ENCODE results near the gene PDE1A. TPM values are rescaled to one million over a fixed set of nuclear protein-coding genes. Genes with fewer than 3 reads are reported as not detected.

The PDE1A gene
- total RNA-seq, 6 experiments from 2014 or later, result 0.58 to 2.2 (median 1.4) TPM

DNA sequence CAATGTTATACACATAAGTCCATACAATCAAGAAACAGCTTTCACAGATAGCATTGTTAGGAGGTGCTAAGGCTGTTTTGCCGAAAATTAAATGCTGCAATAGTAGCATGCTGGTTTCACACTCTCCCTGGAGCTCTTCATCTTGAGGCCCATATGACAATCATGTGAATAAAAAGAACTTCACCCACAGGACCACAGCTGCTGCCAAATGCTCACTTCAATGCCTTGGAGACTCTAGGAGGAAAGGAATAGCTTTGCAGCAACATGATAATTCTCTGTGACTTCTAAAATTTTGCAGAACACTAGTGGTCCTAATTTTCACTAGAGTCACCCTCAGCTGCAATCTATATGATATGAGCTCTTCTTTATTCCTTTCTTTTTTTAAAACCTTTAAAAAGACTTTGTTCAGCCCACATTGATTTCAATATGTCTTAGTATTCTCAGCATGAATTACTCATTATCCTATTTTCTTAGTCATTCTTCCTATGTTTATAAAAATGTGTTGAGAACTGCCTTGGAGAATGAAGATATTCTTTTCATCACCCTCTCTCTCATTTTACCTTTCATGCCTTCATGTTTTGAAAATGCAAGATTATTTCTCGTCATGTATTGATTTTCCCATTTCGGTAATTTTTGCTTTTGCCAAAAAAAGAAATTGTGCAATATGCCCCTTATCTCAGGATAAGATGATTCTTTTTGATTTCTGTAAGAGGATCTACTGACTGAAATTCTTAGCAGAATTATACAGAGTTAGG is 108.2 kb downstream of the PDE1A start:
- Histone ChIP-seq H3K4me3 (no peak overlapping the region), H3K9me3 (no peaks in the 10 kb centered on the region), H3K27ac (no peak overlapping the region), H3K4me1 (no peaks in the 10 kb centered on the region), H3K27me3 (no peaks in the 10 kb centered on the region), H3K36me3 (no peaks in the 10 kb centered on the region)
- WGBS (ENCODE audit: insufficient coverage, low coverage, low lambda C conversion rate, missing lambda C conversion rate), result 45% methylated on average over 3 of the region's 3 CpGs
- intact Hi-C loops (cut with DNase I), result no loop called here
- TF ChIP-seq, protein P1, sequence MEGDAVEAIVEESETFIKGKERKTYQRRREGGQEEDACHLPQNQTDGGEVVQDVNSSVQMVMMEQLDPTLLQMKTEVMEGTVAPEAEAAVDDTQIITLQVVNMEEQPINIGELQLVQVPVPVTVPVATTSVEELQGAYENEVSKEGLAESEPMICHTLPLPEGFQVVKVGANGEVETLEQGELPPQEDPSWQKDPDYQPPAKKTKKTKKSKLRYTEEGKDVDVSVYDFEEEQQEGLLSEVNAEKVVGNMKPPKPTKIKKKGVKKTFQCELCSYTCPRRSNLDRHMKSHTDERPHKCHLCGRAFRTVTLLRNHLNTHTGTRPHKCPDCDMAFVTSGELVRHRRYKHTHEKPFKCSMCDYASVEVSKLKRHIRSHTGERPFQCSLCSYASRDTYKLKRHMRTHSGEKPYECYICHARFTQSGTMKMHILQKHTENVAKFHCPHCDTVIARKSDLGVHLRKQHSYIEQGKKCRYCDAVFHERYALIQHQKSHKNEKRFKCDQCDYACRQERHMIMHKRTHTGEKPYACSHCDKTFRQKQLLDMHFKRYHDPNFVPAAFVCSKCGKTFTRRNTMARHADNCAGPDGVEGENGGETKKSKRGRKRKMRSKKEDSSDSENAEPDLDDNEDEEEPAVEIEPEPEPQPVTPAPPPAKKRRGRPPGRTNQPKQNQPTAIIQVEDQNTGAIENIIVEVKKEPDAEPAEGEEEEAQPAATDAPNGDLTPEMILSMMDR (IDR thresholded peaks at IDR 0.05), result no peak
- no peak for TF ChIP-seq POLR2A (IDR thresholded peaks at IDR 0.05)
- DNase-seq, result no peak
- no peak for ATAC-seq

DNA sequence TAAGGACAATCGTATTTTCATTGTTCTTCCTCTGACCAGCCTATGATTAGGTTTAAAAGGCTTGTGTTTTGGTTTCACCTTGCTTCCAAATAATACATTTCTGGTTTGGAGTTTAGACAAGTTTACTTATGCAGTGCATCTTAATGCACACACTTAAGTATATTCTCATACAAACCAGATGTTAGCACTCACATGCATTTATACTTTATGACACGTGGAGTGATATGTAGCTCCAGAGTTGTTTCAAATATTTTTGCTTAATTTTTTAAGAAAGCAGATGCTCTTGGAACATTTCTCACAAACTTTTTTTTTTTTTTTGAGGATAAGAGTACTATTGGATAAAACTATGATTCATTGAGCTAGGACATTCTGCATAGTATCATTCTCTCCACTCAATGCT is 109.9 kb downstream of the PDE1A start:
- DNase-seq (no peak), ATAC-seq (no peak)
- 25% methylated on average over 2 of the region's 2 CpGs for WGBS (ENCODE audit: insufficient coverage, low coverage, low lambda C conversion rate, missing lambda C conversion rate)
- intact Hi-C loops (cut with DNase I), result no loop called here
- H3K4me1 ChIP-seq, result no peaks in the 10 kb centered on the region
- no peaks in the 10 kb centered on the region for H3K9me3 ChIP-seq
- no peaks in the 10 kb centered on the region for H3K27me3 ChIP-seq
- no peak overlapping the region for H3K4me3 ChIP-seq
- TF ChIP-seq, protein P1 (IDR thresholded peaks at IDR 0.05), result no peak
- TF ChIP-seq POLR2A (IDR thresholded peaks at IDR 0.05), result no peak
- H3K36me3 ChIP-seq, result no peaks in the 10 kb centered on the region
- H3K27ac ChIP-seq, result no peak overlapping the region

DNA sequence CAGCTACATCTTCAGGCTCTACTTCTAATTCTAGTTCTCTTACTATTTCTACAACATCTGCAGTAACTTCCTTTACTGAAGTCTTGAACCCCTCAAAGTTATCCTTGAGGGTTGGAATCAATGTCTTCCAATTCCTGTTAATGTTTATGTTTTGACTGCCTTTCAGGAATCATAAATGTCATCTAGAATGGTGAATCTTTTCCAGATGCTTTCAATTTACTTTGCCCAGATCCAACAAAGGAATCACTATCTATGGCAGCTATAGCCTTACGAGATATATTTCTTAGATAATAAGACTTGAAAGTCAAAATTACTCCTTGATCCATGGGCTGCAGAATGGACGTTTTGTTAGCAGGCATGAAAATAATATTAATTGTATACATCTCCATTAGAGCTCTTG is 123.9 kb downstream of the PDE1A start:
- DNase-seq (no peak), ATAC-seq (no peak)
- H3K36me3 ChIP-seq, result no peaks in the 10 kb centered on the region
- H3K4me3 ChIP-seq, result no peak overlapping the region
- H3K27me3 ChIP-seq, result no peaks in the 10 kb centered on the region
- 24% methylated on average over 2 of the region's 2 CpGs for WGBS (ENCODE audit: insufficient coverage, low coverage, low lambda C conversion rate, missing lambda C conversion rate)
- no peak for TF ChIP-seq POLR2A (IDR thresholded peaks at IDR 0.05)
- TF ChIP-seq, protein P1 (IDR thresholded peaks at IDR 0.05), result no peak
- intact Hi-C loops (cut with DNase I), result no loop called here
- H3K27ac ChIP-seq, result no peak overlapping the region
- H3K4me1 ChIP-seq, result no peaks in the 10 kb centered on the region
- no peaks in the 10 kb centered on the region for H3K9me3 ChIP-seq

DNA sequence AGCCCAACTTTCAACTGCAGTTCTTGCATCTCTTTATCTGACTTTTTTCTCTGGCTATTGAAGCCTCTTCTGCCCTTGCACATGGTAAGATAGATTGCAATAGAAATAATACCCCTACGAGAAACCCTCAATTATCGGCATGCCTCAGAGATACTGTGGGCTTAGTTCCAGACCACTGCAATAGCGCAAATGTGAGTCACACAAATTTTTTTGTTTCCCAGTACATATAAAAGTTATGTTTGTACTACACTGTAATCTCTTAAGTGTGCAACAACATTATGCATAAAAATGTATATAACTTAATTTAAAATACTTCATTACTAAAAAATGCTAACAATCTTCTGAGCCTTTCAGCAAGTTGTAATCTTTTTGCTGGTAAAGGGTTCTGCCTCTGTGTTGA is 124.7 kb downstream of the PDE1A start:
- H3K27ac ChIP-seq, result no peak overlapping the region
- H3K9me3 ChIP-seq, result no peaks in the 10 kb centered on the region
- no peaks in the 10 kb centered on the region for H3K4me1 ChIP-seq
- no peaks in the 10 kb centered on the region for H3K27me3 ChIP-seq
- no peak for TF ChIP-seq POLR2A (IDR thresholded peaks at IDR 0.05)
- TF ChIP-seq, protein P1 (IDR thresholded peaks at IDR 0.05), result no peak
- H3K36me3 ChIP-seq, result no peaks in the 10 kb centered on the region
- ATAC-seq, result no peak
- intact Hi-C loops (cut with DNase I), result no loop called here
- DNase-seq, result no peak
- WGBS (ENCODE audit: insufficient coverage, low coverage, low lambda C conversion rate, missing lambda C conversion rate), result 67% methylated on average over 3 of the region's 3 CpGs
- H3K4me3 ChIP-seq, result no peak overlapping the region

All from right lobe of liver (tissue), 6 donors.